ENCODE results near the gene CLN3.
"Not testable (repeated sequence)": the region's sequence is repeated elsewhere in the genome, so short reads cannot be mapped to it uniquely, and the experiment has no call there.

Gene CLN3

DNA sequence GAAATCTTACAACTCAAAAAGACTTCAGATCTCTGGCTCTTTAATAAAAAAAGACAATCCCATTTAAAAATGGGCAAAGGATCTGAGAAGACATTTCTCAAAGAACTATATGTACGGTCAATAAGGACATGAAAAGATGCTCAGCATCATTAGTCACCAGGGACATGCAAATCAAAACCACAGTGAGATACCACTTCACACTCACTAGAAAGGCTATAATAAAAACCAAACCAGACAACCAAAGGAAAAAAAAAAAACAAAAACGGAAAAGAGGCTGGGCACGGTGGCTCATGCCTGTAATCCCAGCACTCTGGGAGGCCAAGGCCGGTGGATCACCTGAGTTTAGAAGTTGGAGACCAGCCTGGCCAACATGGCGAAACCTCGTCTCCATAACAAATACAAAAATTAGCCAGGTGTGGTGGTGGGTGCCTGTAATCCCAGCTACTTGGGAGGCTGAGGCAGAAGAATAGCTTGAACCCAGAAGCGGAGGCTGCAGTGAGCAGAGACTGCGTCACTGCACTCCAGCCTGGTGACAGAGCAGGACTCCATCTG, 18.1 kb downstream of the CLN3 start:
- H3K36me3 ChIP-seq: peaks cover 14% of the 10 kb centered on the region
- no peaks in the 10 kb centered on the region for H3K9me3 ChIP-seq (ENCODE audit: severe bottlenecking)
- DNase-seq: no peak
- H3K4me3 ChIP-seq (ENCODE audit: low read depth, low read length): no peak overlapping the region
- H3K27ac ChIP-seq: no peak overlapping the region
- no peaks in the 10 kb centered on the region for H3K27me3 ChIP-seq (ENCODE audit: insufficient read depth, low read depth, severe bottlenecking)
- TF ChIP-seq, protein P1, sequence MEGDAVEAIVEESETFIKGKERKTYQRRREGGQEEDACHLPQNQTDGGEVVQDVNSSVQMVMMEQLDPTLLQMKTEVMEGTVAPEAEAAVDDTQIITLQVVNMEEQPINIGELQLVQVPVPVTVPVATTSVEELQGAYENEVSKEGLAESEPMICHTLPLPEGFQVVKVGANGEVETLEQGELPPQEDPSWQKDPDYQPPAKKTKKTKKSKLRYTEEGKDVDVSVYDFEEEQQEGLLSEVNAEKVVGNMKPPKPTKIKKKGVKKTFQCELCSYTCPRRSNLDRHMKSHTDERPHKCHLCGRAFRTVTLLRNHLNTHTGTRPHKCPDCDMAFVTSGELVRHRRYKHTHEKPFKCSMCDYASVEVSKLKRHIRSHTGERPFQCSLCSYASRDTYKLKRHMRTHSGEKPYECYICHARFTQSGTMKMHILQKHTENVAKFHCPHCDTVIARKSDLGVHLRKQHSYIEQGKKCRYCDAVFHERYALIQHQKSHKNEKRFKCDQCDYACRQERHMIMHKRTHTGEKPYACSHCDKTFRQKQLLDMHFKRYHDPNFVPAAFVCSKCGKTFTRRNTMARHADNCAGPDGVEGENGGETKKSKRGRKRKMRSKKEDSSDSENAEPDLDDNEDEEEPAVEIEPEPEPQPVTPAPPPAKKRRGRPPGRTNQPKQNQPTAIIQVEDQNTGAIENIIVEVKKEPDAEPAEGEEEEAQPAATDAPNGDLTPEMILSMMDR (IDR thresholded peaks at IDR 0.05; ENCODE audit: low read depth, low read length): no peak

DNA sequence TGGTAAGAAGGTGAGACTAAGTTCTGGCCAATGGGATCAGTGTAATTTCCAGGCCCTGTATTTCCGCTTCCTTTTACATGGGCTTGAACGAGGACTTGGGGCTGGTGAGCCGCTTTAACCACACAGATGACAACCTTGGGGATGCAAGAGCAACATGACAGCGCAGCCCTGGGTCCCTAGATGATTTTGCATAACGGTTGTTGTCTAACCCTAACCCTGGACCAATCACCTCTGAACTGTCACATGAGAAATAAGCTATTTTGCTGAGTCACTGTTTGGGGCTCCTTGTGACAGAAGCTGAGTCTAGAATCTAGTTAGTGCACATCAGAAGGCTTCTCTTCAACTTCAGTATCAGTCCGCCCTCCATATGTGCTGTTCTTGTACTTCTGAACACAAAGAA, 44.8 kb downstream of the CLN3 start:
- not testable (repeated sequence) for DNase-seq; H3K36me3 ChIP-seq; H3K9me3 ChIP-seq (ENCODE audit: severe bottlenecking); H3K27me3 ChIP-seq (ENCODE audit: insufficient read depth, low read depth, severe bottlenecking); H3K27ac ChIP-seq; H3K4me3 ChIP-seq (ENCODE audit: low read depth, low read length)

DNA sequence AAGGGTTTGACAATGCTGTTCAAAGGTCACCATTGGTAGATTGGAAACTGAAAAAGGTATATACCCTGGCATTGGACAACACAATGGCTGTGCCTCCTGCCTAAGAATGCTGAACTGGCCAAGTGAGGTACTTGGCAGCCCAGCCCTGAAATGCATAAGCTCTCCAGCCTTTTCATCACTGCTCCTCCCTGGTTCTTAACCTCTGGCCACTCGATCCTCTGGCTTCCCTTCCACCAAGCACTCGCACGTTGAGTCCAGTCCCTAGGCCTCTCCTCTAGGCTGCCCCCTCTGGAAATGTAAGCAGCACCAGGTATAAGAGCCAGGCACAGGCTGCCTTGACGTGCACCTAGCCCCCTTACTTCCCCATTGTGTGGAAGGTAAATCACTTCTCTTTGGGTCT, 45.5 kb downstream of the CLN3 start:
- not testable (repeated sequence) for H3K27ac ChIP-seq; H3K36me3 ChIP-seq; H3K27me3 ChIP-seq (ENCODE audit: insufficient read depth, low read depth, severe bottlenecking); H3K9me3 ChIP-seq (ENCODE audit: severe bottlenecking); DNase-seq; H3K4me3 ChIP-seq (ENCODE audit: low read depth, low read length)

DNA sequence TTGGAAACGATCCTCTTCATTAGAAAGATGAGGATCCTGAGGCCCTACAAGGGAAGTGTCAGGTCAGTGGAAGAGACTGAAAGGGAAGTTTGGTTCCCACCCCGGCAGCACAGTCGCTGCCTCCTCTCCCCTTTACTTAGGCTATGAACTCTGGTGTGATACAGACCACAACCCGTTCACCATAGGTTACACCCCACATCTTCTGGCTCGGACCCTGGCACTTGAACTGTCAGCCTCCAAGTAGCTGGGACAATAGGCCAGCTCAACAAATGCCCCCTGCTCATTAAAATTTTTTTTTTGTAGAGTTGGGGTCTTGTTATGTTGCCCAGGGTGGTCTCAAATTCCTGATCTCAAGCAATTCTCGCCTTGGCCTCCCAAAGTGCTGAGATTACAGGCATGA, 47.9 kb downstream of the CLN3 start:
- not testable (repeated sequence) for DNase-seq; H3K27ac ChIP-seq; H3K27me3 ChIP-seq (ENCODE audit: insufficient read depth, low read depth, severe bottlenecking); H3K4me3 ChIP-seq (ENCODE audit: low read depth, low read length); H3K36me3 ChIP-seq; H3K9me3 ChIP-seq (ENCODE audit: severe bottlenecking)

DNA sequence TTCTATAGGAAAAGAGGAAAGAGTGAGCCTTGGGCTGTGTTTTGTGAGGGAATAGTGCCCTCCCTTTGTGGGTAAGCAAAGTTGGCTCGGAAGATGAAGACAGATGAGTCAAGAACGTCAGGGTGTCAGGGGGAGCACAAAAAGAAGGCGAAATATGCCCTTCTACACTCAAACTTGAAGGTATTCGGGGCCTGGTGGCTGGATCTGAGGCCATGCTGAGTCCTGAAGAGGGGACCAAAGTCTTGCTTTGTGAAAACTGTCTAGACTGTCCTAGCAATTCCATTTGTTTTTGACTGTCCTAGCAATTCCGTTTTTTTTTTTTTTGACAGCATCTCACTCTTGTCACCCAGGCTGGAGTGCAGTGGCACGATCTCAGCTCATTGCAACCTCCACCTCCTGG, 53.0 kb downstream of the CLN3 start:
- DNase-seq; H3K27ac ChIP-seq; H3K27me3 ChIP-seq (ENCODE audit: insufficient read depth, low read depth, severe bottlenecking); H3K9me3 ChIP-seq (ENCODE audit: severe bottlenecking); H3K4me3 ChIP-seq (ENCODE audit: low read depth, low read length); H3K36me3 ChIP-seq: not testable (repeated sequence)

DNA sequence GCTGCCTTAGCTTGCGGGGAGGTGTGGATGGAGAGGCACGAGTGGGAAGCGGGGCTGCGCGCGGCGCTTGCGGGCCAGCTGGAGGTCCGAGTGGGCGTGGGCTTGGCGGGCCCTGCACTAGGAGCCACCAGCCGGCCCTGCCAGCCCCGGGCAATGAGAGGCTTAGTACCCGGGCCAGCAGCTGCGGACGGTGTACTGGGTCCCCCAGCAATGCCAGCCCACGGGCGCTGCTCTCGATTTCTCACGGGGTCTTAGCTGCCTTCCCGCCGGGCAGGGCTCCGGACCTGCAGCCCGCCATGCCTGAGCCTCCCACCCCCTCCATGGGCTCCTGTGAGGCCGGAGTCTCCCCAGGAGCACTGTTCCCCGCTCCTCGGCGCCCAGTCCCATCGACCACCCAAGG, 56.5 kb downstream of the CLN3 start:
- H3K9me3 ChIP-seq (ENCODE audit: severe bottlenecking); H3K27me3 ChIP-seq (ENCODE audit: insufficient read depth, low read depth, severe bottlenecking); H3K27ac ChIP-seq; H3K4me3 ChIP-seq (ENCODE audit: low read depth, low read length); DNase-seq; H3K36me3 ChIP-seq: not testable (repeated sequence)

Data from WERI-Rb-1 (cell line).